GM12878 (cell line): Measurements from ENCODE around the gene PLA2G4E. TPM values are rescaled to one million over a fixed set of nuclear protein-coding genes. Genes with fewer than 3 reads are reported as not detected.

Experiments
- FOS ChIP-seq: IDR thresholded peaks from 3 replicates; pipeline ENCODE4 v1.6.1; 2011; ENCODE audit warnings: borderline replicate concordance; ENCODE audit not compliant: insufficient read length; ENCODE audit errors: extremely low read depth
- HDAC6 ChIP-seq: fragments of 200-600 bp; sonication (generic); IDR thresholded peaks from one replicate; pipeline ENCODE4 v1.8.0; 2017; ENCODE audit warnings: antibody characterized with exemption; ENCODE audit not compliant: unreplicated experiment
- RELA ChIP-seq: fragments of 450-650 bp; IDR thresholded peaks from 2 replicates; pipeline ENCODE4 v1.8.0; 2014; ENCODE audit warnings: borderline replicate concordance; ENCODE audit not compliant: partially characterized antibody
- SMARCA5 ChIP-seq: fragments of 450-650 bp; IDR thresholded peaks from 2 replicates; pipeline ENCODE4 v1.6.1; 2017; ENCODE audit warnings: mild to moderate bottlenecking
- ZBED1 ChIP-seq: IDR thresholded peaks from 2 replicates; pipeline ENCODE4 v1.6.1; 2016; ENCODE audit warnings: borderline replicate concordance
- polyA plus RNA-seq, 11 experiments: library from polyadenylated mRNA; depleted of rRNA in 4 of 11; unstranded in 6 of 11; stranded (reverse) in 5 of 11; fragments of >200 nt; fragmentation: Nextera tagmentation in 4 of 11; fragmentation: Illumina TruSeq in 1 of 11; extraction: Ambion mirVana in 4 of 11; extraction: Trizol in 1 of 11; gene quantifications; 1 replicate in 1 of 11; 2 replicates in 10 of 11; pipeline versions ENCODE4 v1.2.1 to v1.2.3, GENCODE V29; 2011 to 2016; ENCODE audit warnings: inconsistent platforms in 2 of 11, missing spikeins in 2 of 11, low read depth in 1 of 11
- total RNA-seq, 4 experiments: library from RNA; depleted of rRNA in 3 of 4; stranded (reverse); fragments of >200 nt in 3 of 4; fragmentation: Illumina TruSeq in 1 of 4; extraction: Trizol in 1 of 4; gene quantifications; 2 replicates each; pipeline versions ENCODE4 v1.2.1 to v1.2.3, GENCODE V29; 2013 to 2021
- TF ChIP-seq, protein P1 (sequence below), 3 experiments: IDR thresholded peaks in 2 of 3; conservative IDR thresholded peaks in 1 of 3; 2 replicates each; pipeline ENCODE4 v1.5.1; 2011; ENCODE audit warnings: low read depth in 3 of 3, low read length in 3 of 3, mild to moderate bottlenecking in 3 of 3, control low read depth in 2 of 3, moderate library complexity in 2 of 3, inconsistent platforms in 1 of 3, mixed read lengths in 1 of 3; ENCODE audit not compliant: control insufficient read depth in 2 of 3, insufficient read depth in 1 of 3; ENCODE audit errors: extremely low read depth in 1 of 3
- TF ChIP-seq, protein P2 (sequence below): fragments of 450-650 bp; IDR thresholded peaks from 2 replicates; pipeline ENCODE4 v1.6.1; 2017; ENCODE audit warnings: mild to moderate bottlenecking, moderate library complexity
- TF ChIP-seq, protein P3 (sequence below): fragments of 450-650 bp; IDR thresholded peaks from 2 replicates; pipeline ENCODE4 v1.6.1; 2018; ENCODE audit warnings: borderline replicate concordance, mild to moderate bottlenecking; ENCODE audit not compliant: partially characterized antibody
- TF ChIP-seq, protein P4 (sequence below): IDR thresholded peaks from 2 replicates; pipeline ENCODE4 v1.6.1; 2011; ENCODE audit warnings: mild to moderate bottlenecking, low read depth, low read length, moderate library complexity; ENCODE audit not compliant: insufficient replicate concordance
- TF ChIP-seq, protein P5 (sequence below): fragments of 450-650 bp; IDR thresholded peaks from 2 replicates; pipeline ENCODE4 v1.6.1; 2016; ENCODE audit warnings: mild to moderate bottlenecking, moderate library complexity, borderline replicate concordance

Gene PLA2G4E
- total and polyA plus RNA-seq, 10 of the 15 experiments (the other 5 are each of a cell fraction or from before 2014, with no cell fraction given) = 0.05 to 0.32 (median 0.06) TPM; not detected in 5

DNA sequence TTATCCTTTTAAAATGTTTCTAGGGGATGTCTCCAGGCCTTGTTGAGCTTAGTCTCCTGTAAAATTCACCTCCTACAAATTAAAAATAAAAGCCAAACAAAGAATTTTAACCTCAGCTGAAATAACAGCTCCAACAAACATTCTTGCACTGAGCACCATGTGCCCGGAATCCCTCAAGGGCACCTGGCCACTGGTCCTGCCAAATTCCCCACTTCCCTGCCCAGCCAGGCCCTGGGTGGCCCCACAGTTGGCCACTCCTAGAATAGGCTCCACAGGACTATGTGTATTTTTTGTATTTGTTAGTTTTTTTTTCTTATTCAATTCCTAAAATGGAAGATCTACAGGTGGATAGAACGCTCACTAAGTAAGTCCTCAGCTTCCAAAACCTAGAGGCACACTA is 33.1 kb upstream of the PLA2G4E start (continued):
- TF ChIP-seq, protein P1, sequence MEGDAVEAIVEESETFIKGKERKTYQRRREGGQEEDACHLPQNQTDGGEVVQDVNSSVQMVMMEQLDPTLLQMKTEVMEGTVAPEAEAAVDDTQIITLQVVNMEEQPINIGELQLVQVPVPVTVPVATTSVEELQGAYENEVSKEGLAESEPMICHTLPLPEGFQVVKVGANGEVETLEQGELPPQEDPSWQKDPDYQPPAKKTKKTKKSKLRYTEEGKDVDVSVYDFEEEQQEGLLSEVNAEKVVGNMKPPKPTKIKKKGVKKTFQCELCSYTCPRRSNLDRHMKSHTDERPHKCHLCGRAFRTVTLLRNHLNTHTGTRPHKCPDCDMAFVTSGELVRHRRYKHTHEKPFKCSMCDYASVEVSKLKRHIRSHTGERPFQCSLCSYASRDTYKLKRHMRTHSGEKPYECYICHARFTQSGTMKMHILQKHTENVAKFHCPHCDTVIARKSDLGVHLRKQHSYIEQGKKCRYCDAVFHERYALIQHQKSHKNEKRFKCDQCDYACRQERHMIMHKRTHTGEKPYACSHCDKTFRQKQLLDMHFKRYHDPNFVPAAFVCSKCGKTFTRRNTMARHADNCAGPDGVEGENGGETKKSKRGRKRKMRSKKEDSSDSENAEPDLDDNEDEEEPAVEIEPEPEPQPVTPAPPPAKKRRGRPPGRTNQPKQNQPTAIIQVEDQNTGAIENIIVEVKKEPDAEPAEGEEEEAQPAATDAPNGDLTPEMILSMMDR (IDR thresholded peaks at IDR 0.05 in 2 of 3, conservative IDR thresholded peaks at IDR 0.05 in 1 of 3; ENCODE audit: control insufficient read depth in 2 of 3, extremely low read depth in 1 of 3, insufficient read depth in 1 of 3, low read depth in 3 of 3, low read length in 3 of 3) = no peak
- TF ChIP-seq FOS = no peak
- no peak for TF ChIP-seq HDAC6
- TF ChIP-seq, protein P2, sequence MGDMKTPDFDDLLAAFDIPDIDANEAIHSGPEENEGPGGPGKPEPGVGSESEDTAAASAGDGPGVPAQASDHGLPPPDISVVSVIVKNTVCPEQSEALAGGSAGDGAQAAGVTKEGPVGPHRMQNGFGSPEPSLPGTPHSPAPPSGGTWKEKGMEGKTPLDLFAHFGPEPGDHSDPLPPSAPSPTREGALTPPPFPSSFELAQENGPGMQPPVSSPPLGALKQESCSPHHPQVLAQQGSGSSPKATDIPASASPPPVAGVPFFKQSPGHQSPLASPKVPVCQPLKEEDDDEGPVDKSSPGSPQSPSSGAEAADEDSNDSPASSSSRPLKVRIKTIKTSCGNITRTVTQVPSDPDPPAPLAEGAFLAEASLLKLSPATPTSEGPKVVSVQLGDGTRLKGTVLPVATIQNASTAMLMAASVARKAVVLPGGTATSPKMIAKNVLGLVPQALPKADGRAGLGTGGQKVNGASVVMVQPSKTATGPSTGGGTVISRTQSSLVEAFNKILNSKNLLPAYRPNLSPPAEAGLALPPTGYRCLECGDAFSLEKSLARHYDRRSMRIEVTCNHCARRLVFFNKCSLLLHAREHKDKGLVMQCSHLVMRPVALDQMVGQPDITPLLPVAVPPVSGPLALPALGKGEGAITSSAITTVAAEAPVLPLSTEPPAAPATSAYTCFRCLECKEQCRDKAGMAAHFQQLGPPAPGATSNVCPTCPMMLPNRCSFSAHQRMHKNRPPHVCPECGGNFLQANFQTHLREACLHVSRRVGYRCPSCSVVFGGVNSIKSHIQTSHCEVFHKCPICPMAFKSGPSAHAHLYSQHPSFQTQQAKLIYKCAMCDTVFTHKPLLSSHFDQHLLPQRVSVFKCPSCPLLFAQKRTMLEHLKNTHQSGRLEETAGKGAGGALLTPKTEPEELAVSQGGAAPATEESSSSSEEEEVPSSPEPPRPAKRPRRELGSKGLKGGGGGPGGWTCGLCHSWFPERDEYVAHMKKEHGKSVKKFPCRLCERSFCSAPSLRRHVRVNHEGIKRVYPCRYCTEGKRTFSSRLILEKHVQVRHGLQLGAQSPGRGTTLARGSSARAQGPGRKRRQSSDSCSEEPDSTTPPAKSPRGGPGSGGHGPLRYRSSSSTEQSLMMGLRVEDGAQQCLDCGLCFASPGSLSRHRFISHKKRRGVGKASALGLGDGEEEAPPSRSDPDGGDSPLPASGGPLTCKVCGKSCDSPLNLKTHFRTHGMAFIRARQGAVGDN = no peak
- TF ChIP-seq, protein P3, sequence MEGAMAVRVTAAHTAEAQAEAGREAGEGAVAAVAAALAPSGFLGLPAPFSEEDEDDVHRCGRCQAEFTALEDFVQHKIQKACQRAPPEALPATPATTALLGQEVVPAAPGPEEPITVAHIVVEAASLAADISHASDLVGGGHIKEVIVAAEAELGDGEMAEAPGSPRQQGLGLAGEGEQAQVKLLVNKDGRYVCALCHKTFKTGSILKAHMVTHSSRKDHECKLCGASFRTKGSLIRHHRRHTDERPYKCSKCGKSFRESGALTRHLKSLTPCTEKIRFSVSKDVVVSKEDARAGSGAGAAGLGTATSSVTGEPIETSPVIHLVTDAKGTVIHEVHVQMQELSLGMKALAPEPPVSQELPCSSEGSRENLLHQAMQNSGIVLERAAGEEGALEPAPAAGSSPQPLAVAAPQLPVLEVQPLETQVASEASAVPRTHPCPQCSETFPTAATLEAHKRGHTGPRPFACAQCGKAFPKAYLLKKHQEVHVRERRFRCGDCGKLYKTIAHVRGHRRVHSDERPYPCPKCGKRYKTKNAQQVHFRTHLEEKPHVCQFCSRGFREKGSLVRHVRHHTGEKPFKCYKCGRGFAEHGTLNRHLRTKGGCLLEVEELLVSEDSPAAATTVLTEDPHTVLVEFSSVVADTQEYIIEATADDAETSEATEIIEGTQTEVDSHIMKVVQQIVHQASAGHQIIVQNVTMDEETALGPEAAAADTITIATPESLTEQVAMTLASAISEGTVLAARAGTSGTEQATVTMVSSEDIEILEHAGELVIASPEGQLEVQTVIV = no peak
- TF ChIP-seq, protein P4, sequence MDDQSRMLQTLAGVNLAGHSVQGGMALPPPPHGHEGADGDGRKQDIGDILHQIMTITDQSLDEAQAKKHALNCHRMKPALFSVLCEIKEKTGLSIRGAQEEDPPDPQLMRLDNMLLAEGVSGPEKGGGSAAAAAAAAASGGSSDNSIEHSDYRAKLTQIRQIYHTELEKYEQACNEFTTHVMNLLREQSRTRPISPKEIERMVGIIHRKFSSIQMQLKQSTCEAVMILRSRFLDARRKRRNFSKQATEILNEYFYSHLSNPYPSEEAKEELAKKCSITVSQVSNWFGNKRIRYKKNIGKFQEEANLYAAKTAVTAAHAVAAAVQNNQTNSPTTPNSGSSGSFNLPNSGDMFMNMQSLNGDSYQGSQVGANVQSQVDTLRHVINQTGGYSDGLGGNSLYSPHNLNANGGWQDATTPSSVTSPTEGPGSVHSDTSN = no peak
- no peak for TF ChIP-seq ZBED1
- TF ChIP-seq, protein P5, sequence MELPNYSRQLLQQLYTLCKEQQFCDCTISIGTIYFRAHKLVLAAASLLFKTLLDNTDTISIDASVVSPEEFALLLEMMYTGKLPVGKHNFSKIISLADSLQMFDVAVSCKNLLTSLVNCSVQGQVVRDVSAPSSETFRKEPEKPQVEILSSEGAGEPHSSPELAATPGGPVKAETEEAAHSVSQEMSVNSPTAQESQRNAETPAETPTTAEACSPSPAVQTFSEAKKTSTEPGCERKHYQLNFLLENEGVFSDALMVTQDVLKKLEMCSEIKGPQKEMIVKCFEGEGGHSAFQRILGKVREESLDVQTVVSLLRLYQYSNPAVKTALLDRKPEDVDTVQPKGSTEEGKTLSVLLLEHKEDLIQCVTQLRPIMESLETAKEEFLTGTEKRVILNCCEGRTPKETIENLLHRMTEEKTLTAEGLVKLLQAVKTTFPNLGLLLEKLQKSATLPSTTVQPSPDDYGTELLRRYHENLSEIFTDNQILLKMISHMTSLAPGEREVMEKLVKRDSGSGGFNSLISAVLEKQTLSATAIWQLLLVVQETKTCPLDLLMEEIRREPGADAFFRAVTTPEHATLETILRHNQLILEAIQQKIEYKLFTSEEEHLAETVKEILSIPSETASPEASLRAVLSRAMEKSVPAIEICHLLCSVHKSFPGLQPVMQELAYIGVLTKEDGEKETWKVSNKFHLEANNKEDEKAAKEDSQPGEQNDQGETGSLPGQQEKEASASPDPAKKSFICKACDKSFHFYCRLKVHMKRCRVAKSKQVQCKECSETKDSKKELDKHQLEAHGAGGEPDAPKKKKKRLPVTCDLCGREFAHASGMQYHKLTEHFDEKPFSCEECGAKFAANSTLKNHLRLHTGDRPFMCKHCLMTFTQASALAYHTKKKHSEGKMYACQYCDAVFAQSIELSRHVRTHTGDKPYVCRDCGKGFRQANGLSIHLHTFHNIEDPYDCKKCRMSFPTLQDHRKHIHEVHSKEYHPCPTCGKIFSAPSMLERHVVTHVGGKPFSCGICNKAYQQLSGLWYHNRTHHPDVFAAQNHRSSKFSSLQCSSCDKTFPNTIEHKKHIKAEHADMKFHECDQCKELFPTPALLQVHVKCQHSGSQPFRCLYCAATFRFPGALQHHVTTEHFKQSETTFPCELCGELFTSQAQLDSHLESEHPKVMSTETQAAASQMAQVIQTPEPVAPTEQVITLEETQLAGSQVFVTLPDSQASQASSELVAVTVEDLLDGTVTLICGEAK = no peak
- no peak for TF ChIP-seq SMARCA5
- TF ChIP-seq RELA = no peak
